GF-D8 (cell line): ENCODE measurements around the gene KRT4.
"Not testable (repeated sequence)": the region's sequence is repeated elsewhere in the genome, so short reads cannot be mapped to it uniquely, and the experiment has no call there.

Experiments used
- DNase-seq: peaks from one replicate; lab custom pipeline; 2025; lab: John Stamatoyannopoulos, UW

The KRT4 gene

GRCh38 chr12:52807544-52808470, 6.1 kb downstream of the KRT4 start:
- no peak for DNase-seq

- no peak for DNase-seq
Measured at GRCh38 chr12:52806821-52807543, 6.9 kb downstream of the KRT4 start.

- no peak for DNase-seq
Measured at GRCh38 chr12:52806169-52806811, 7.6 kb downstream of the KRT4 start.

- no peak for DNase-seq
Measured at GRCh38 chr12:52805739-52806138, 8.2 kb downstream of the KRT4 start.

GRCh38 chr12:52805000-52805399, 8.9 kb downstream of the KRT4 start:
- DNase-seq, result no peak

GRCh38 chr12:52802442-52802841, 11.5 kb downstream of the KRT4 start:
- no peak for DNase-seq

- DNase-seq, result no peak
Measured at GRCh38 chr12:52801773-52802172, 12.1 kb downstream of the KRT4 start.

- no peak for DNase-seq
Measured at GRCh38 chr12:52800259-52800917, 13.5 kb downstream of the KRT4 start.

- DNase-seq, result no peak
Measured at GRCh38 chr12:52799505-52800211, 14.3 kb downstream of the KRT4 start.

GRCh38 chr12:52798671-52799504, 15.0 kb downstream of the KRT4 start:
- no peak for DNase-seq

- DNase-seq, result no peak
Measured at GRCh38 chr12:52798003-52798670, 15.8 kb downstream of the KRT4 start.

- DNase-seq, result no peak
Measured at GRCh38 chr12:52797529-52797894, 16.4 kb downstream of the KRT4 start.

GRCh38 chr12:52796839-52797528, 16.9 kb downstream of the KRT4 start:
- no peak for DNase-seq

- DNase-seq, result no peak
Measured at GRCh38 chr12:52796429-52796794, 17.5 kb downstream of the KRT4 start.

- DNase-seq, result no peak
Measured at GRCh38 chr12:52795694-52796428, 18.1 kb downstream of the KRT4 start, which contains the start of gene KRT3. TSS of gene KRT3 (minus strand) at chr12:52796117. CDS start at chr12:52796042, 75 bp downstream.

GRCh38 chr12:52795332-52795674, 18.6 kb downstream of the KRT4 start:
- DNase-seq, result not testable (repeated sequence)

GRCh38 chr12:52794479-52795331, 19.2 kb downstream of the KRT4 start:
- no peak for DNase-seq
